T-helper 1 cell treated with Interleukin-12 subunit alpha and Interleukin-12 subunit beta and Interleukin-4 antibody, amounts not matched to agents 30 μg/mL and 1 μg/mL, for 36 hours (primary cell): ENCODE measurements around the gene FA2H.
"Not testable (repeated sequence)": the region's sequence is repeated elsewhere in the genome, so short reads cannot be mapped to it uniquely, and the experiment has no call there.

Experiments used
- H3K27ac Mint-ChIP-seq: one replicate; pipeline ENCODE4 v1.8.0; 2021; ENCODE audit warnings: mild to moderate bottlenecking, mixed read lengths
- H3K27me3 Mint-ChIP-seq: one replicate; pipeline ENCODE4 v1.8.0; 2021; ENCODE audit warnings: low read depth, mixed read lengths
- H3K36me3 Mint-ChIP-seq: one replicate; pipeline ENCODE4 v1.8.0; 2021; ENCODE audit warnings: low read depth, mixed read lengths
- H3K4me1 Mint-ChIP-seq: one replicate; pipeline ENCODE4 v1.8.0; 2021; ENCODE audit warnings: low read depth, mixed read lengths
- H3K4me3 Mint-ChIP-seq: one replicate; pipeline ENCODE4 v1.8.0; 2021; ENCODE audit warnings: mild to moderate bottlenecking, moderate library complexity, mixed read lengths
- H3K9me3 Mint-ChIP-seq: one replicate; pipeline ENCODE4 v1.8.0; 2021; ENCODE audit warnings: mixed read lengths

The FA2H gene

DNA sequence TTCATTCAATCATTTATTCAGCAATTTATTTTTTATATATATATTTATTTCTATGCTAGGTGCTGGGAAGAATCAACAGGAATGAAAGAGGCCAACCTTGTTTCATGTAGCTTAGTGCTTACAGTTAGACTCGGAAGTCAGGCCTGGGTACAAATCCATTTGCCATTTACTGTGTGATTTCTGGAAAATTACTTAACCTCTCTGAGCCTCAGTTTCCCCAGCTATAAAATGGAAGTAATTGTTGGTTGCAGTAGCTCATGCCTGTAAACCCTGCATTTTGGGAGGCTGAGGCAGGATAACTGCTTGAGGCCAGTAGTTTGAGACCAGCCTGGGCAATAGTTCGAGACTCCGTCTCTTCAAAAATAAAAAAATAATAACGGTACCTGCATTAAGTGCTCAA is 46.7 kb downstream of the FA2H start:
- peaks cover 4% of the 10 kb centered on the region for H3K27me3 Mint-ChIP-seq
- peaks cover 6% of the 10 kb centered on the region for H3K4me1 Mint-ChIP-seq
- H3K27ac Mint-ChIP-seq: no peak overlapping the region
- peaks cover 16% of the 10 kb centered on the region for H3K9me3 Mint-ChIP-seq
- no peak overlapping the region for H3K4me3 Mint-ChIP-seq
- H3K36me3 Mint-ChIP-seq: no peaks in the 10 kb centered on the region

DNA sequence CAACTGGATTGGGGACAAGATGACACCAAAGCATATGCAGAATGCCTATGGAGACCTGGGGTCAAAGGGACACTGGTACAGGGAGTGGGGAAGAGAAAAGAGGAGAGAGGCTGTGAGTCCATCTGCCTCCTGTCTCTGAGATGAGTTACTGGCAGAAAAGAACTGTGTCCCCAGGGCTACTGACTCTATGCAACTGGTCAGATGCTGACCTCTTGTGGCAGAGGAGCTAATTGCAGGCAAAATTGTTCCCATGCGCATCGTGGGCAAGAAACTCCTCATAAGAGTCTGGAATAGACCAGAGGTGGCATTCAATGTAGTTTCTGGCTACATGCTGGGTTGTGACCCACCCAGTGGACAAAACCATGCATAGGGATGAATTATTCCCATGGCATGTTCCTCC is 47.9 kb downstream of the FA2H start:
- peaks cover 16% of the 10 kb centered on the region for H3K9me3 Mint-ChIP-seq
- no peak overlapping the region for H3K27ac Mint-ChIP-seq
- no peak overlapping the region for H3K4me3 Mint-ChIP-seq
- no peaks in the 10 kb centered on the region for H3K36me3 Mint-ChIP-seq
- peaks cover 4% of the 10 kb centered on the region for H3K27me3 Mint-ChIP-seq
- H3K4me1 Mint-ChIP-seq: peaks cover 6% of the 10 kb centered on the region

DNA sequence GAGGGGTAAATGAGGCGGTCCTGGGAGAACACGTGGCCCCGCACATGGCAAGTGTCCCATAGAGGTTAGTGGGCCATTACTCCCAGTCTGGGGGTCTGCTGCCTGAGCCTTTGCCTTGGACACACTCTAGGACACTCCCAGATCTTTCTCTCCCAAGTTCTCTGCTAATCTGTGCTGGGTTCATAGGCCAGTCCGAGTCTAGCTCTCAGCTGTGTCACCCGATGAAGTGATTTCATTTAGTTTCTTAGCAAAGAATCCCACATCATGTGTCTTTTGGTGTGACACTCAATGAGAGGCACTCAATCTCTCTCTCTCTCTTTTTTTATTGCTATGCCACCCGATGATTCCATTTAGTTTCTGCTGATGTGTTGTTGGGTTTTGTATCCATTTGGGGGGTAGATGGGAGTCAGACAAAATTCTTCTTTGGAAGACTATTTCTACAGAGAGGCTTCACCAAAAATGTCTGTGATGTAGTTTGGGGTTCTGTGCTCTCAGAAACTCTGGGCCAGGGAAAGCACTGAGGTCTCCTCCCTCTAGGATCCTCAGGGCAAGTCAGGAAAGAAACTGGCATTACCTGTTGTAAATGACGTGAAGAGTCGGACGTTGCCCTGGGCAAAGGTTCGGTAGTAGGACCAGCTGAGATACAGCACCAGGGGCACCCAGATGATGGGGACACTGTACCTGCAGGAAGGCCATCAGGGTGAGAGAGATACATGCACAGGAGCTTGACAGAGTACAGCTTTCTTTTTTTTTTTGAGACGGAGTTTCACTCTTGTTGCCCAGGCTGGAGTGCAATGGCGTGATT is 48.8 kb downstream of the FA2H start:
- Mint-ChIP-seq H3K36me3 (no peaks in the 10 kb centered on the region), H3K4me1 (peaks cover 6% of the 10 kb centered on the region), H3K4me3 (no peak overlapping the region), H3K27ac (no peak overlapping the region), H3K9me3 (peaks cover 16% of the 10 kb centered on the region), H3K27me3 (peaks cover 4% of the 10 kb centered on the region)

DNA sequence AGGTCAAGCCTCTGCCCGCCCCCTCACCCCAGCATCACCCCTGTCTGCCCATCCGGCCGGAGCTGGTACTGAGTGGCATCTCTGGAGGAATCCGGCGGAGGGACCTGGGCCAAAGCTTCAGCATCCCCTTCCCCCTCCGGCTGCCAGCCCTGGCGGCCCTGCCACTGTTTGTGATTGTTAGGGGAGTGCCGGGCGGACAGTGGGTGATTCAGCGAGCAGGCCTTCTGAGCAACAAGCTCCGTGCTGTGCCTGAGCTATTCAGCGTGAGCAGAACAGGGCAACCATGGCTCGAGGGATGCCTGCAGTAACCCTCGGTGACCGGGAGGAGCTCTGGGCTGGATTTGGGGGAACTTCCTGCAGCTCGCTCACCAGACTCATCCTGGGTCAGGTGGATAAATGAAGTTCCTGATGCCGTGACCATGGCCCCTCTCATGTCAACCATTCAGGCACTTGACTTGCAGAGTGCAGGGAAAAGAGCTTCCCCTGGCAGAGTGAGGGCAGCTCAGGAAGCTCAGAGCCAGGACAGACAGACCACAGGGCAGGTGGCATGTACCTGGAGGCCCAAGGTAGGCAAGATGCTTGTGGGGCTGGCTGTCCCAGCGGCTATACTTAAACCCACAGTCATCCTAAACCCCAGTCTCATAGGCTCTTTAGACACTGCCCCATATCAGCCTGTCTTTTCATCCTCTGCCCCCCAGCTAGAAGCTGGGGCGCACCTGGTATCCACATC is 49.6 kb downstream of the FA2H start:
- H3K4me1 Mint-ChIP-seq: peaks cover 2% of the 10 kb centered on the region
- no peak overlapping the region for H3K27ac Mint-ChIP-seq
- H3K9me3 Mint-ChIP-seq: peaks cover 16% of the 10 kb centered on the region
- peaks cover 4% of the 10 kb centered on the region for H3K27me3 Mint-ChIP-seq
- H3K36me3 Mint-ChIP-seq: no peaks in the 10 kb centered on the region
- H3K4me3 Mint-ChIP-seq: no peak overlapping the region

DNA sequence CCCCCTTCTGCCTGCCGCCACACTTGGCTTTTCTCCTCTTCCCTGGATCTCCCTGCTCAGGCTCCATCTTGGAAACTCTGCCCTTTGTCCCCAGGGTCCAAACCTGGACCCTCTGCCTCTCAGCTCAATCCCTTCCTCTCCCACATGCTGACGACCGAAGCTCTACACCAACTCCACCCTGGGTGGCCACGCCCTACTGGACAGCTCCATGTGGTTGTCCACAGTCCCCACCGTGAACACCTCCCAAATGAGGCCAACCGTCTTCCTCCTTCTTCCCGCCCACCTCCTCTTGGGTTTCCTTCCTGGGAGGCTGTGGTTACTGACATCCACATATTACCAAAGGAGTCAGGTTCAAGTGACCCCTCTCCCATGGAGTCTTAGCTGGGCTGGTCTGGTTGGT is 51.4 kb downstream of the FA2H start:
- H3K27me3 Mint-ChIP-seq: peaks cover 4% of the 10 kb centered on the region
- H3K4me3 Mint-ChIP-seq: no peak overlapping the region
- peaks cover 2% of the 10 kb centered on the region for H3K4me1 Mint-ChIP-seq
- peaks cover 16% of the 10 kb centered on the region for H3K9me3 Mint-ChIP-seq
- no peaks in the 10 kb centered on the region for H3K36me3 Mint-ChIP-seq
- no peak overlapping the region for H3K27ac Mint-ChIP-seq

DNA sequence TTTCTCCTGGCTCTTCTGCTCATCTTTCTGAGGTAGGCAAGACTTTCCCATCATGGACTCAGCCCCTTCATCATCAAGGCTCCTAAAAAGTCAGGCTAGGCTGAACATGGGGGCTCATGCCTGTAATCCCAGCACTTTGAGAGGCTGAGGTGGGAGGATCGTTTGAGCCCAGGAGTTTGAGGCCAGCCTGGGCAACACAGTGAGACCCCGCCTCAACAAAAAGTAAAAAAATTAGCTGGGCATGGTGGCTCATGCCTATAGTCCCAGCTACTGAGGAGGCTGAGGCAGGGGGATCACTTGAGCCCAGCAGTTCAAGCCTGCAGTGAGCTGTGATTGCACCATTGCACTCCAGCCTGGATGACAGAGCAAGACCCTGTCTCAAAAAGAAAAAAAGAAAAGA is 52.5 kb downstream of the FA2H start:
- not testable (repeated sequence) for H3K27ac Mint-ChIP-seq, H3K36me3 Mint-ChIP-seq, H3K4me1 Mint-ChIP-seq, H3K27me3 Mint-ChIP-seq, H3K4me3 Mint-ChIP-seq
- peaks cover 13% of the 10 kb centered on the region for H3K9me3 Mint-ChIP-seq

DNA sequence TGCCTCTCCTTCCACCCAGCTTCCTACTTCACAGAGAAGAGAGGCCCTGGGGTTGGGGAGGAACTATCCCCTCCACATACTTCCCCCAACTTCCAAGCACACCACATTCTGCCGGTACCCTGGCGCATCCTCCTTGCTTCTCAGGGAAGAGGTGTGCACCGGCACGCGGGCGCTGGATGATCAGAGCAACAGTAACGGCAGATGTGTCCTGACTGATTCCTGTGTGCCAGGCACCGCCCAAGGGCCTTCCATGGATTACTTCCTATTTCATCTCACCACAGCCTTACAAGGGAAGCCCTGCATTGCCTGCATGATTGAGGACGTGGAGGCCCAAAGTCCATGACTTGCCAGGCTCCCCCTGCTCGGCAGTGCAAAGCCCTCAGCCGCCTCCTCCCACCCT is 52.9 kb downstream of the FA2H start:
- Mint-ChIP-seq H3K27me3 (peaks cover 4% of the 10 kb centered on the region), H3K36me3 (no peaks in the 10 kb centered on the region), H3K4me3 (no peak overlapping the region), H3K9me3 (peaks cover 8% of the 10 kb centered on the region), H3K27ac (no peak overlapping the region), H3K4me1 (peaks cover 2% of the 10 kb centered on the region)

DNA sequence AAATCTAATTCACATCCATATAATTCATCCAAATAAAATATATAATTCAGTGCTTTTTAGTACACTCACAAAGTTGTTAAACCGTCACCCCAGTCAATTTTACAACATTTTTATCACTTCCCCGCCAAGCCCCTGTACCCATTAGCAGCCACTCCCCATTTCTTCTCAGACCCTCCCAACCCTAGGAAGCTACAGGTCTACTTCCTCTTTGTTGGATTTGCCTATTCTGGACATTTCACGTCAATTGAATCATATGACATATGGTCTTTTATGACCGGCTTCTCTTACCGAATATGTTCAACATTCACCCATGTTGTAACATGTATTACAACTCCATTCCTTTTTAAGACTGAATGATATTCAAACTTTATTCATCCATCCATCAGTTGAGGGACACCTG is 54.0 kb downstream of the FA2H start:
- Mint-ChIP-seq H3K4me1 (peaks cover 2% of the 10 kb centered on the region), H3K27me3 (peaks cover 4% of the 10 kb centered on the region), H3K9me3 (no peaks in the 10 kb centered on the region), H3K36me3 (no peaks in the 10 kb centered on the region), H3K27ac (no peak overlapping the region), H3K4me3 (no peak overlapping the region)

DNA sequence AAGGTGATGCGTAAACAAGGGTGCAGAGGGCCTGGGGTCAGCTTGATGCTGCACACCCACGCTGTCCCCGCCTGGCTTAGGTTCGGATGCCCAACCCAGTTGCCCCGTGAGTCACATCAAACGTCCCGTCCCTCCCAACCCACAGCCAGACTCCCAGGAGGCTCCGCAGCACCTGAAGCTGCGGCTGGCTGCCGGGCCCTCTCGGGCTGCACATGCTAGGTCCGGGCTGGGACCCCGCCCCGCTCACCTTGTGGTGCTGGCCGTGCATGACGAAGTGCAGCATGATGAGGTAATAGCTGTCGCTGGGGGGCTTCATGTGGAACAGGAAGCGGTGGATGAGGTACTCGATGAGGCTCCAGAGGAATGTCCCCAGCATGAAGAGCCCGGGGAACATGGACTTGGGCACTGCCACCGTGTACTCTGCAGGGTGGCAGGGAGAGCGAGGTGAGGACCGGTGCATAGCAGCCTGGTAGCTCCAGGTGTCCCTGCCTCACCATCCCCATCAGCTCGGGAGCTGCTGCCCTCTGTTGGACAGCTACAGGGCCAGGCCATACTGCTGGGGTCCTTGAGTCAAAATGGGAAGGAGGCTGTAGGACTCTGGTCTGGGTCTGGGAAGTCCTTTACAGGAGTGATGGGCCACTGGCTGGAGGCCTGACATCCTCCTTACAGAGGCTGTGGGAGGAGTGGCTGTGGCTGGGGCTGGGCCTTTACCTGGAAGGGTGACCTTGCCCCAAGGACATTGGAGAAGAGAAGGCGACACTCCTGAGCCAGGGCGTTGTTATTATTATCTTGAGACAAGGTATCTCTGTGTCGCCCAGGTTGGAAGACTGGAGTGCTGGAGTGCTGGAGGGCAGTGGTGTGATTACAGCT is 55.6 kb downstream of the FA2H start:
- no peaks in the 10 kb centered on the region for H3K36me3 Mint-ChIP-seq
- peaks cover 2% of the 10 kb centered on the region for H3K4me1 Mint-ChIP-seq
- no peaks in the 10 kb centered on the region for H3K9me3 Mint-ChIP-seq
- H3K27ac Mint-ChIP-seq: no peak overlapping the region
- no peak overlapping the region for H3K4me3 Mint-ChIP-seq
- peaks cover 4% of the 10 kb centered on the region for H3K27me3 Mint-ChIP-seq

DNA sequence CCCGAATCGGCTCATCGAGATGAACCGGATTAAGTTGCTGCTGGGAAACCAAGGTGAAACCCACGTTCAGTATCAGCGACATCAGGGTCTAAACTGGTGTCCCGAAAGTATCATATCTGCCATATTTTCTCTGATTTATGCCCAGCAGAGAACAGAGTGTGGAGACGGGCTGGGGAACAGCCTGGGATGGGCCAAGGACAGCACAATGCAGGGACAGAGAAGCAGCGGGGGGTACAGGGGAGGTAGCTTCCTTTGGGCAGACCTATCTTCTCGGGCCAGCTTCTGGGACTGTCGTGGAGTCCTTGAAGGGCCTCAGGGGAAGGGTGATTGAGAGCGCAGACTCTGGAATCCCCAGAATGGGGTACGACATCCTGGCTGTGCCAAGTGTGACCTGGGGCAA is 56.5 kb downstream of the FA2H start:
- H3K4me3 Mint-ChIP-seq: no peak overlapping the region
- peaks cover under 1% of the 10 kb centered on the region for H3K27me3 Mint-ChIP-seq
- no peaks in the 10 kb centered on the region for H3K9me3 Mint-ChIP-seq
- no peaks in the 10 kb centered on the region for H3K36me3 Mint-ChIP-seq
- H3K27ac Mint-ChIP-seq: no peak overlapping the region
- peaks cover under 1% of the 10 kb centered on the region for H3K4me1 Mint-ChIP-seq

DNA sequence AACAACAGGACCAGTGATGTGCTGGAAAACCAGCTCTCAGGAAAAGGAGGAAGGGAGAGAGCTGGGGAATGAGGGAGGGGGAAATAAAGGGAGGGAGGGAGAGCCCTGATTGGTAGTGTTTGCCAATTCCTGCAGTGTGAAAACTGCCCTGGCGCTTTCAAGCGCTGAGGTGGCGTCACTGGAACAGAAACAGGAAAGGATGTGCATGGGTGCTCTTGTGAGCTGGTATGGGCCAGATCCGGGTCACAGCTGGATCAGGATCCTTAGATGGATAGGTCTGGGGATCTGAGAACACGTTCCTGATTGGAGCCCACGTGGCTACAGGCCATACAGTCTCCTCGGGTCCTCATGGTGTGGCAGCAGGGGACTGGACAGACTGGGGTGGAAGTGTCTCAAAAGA is 57.3 kb downstream of the FA2H start:
- no peaks in the 10 kb centered on the region for H3K27me3 Mint-ChIP-seq
- H3K27ac Mint-ChIP-seq: no peak overlapping the region
- H3K4me1 Mint-ChIP-seq: no peaks in the 10 kb centered on the region
- no peaks in the 10 kb centered on the region for H3K9me3 Mint-ChIP-seq
- no peak overlapping the region for H3K4me3 Mint-ChIP-seq
- H3K36me3 Mint-ChIP-seq: no peaks in the 10 kb centered on the region

DNA sequence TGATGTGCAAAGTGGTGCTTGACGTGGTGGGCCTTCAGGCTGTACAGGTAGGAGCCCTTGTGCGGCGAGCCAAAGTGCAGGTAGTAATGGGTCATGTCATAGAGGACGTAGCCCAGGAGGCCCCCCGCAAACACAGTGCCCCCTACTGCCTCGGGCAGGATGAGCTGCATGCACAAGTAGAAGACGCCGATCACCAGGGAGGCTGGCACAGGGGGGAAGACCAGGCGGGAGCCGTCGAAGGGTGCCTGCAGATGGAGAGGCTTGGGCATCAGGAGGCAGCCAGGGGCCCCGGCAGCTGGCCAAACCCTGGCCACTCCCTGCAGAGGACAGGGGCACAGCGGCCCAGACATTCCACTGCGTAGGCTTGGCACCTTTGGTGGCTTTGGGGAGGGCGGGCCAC is 58.3 kb downstream of the FA2H start:
- Mint-ChIP-seq H3K9me3 (no peaks in the 10 kb centered on the region), H3K4me1 (peaks cover 1% of the 10 kb centered on the region), H3K36me3 (no peaks in the 10 kb centered on the region), H3K27me3 (no peaks in the 10 kb centered on the region), H3K4me3 (no peak overlapping the region), H3K27ac (no peak overlapping the region)

DNA sequence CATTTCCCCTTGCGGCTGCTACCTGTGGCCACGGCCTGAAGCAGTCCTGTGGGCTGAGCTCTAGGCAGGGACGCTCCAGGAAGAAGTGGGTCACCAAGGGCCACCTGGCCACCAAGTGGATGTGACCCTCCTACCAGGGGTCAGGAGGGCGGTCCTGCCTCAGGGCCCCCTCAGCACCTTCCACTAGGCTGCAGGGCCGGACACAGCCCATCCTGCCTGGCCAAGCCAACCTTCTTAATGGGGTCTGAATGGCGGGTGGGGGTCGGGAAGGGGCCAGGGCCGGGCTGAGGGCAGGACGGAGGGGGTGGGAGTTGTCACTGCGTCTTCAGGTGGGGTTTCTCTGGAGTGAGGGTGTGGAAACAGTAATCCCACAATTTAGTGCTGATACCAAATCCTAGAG is 60.7 kb downstream of the FA2H start:
- Mint-ChIP-seq H3K36me3 (no peaks in the 10 kb centered on the region), H3K27me3 (no peaks in the 10 kb centered on the region), H3K4me3 (no peak overlapping the region), H3K9me3 (no peaks in the 10 kb centered on the region), H3K27ac (no peak overlapping the region), H3K4me1 (peaks cover 6% of the 10 kb centered on the region)

DNA sequence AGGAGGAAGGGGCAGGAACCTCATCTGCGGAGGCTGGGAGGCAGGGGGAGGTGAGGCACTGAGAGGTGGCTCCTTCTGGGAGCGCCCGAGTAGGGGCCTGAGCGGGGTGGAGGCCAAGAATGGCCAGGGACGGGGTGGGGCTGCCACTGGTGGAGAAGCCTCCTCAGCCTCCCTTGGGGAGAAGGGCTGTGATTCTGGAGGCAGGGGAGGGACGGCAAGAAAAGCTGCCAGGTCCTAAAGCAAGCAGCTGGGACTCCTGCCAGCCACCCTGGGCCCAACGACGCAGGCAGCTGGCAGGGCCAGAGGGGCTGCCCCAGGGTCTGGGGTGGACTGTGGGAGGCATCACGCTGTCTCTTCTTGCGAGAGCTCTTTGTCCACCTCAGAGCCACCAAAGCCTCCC is 61.3 kb downstream of the FA2H start:
- H3K4me3 Mint-ChIP-seq: no peak overlapping the region
- H3K9me3 Mint-ChIP-seq: no peaks in the 10 kb centered on the region
- peaks cover 6% of the 10 kb centered on the region for H3K4me1 Mint-ChIP-seq
- no peaks in the 10 kb centered on the region for H3K27me3 Mint-ChIP-seq
- H3K27ac Mint-ChIP-seq: no peak overlapping the region
- H3K36me3 Mint-ChIP-seq: no peaks in the 10 kb centered on the region
